Endothelial cell of umbilical vein (primary cell): ENCODE measurements around the gene KRTAP20-4. TPM values are rescaled to one million over a fixed set of nuclear protein-coding genes. Genes with fewer than 3 reads are reported as not detected.

Experiments used
- BruUV-seq: library from RNA; stranded (reverse); fragments of 400-500 nt; replicated peaks from 2 replicates; lab custom pipeline; 2021; lab: Mats Ljungman, UMichigan
- CTCF ChIA-PET: fragments of 300-600, 350-600 bp; sonication (Branson Sonifier 250); formaldehyde crosslinking; loops from one replicate; lab custom pipeline; 2021; ENCODE audit warnings: antibody characterized with exemption, inconsistent platforms; lab: Charles Lee
- POLR2A ChIA-PET: fragments of 300-600, 350-600 bp; sonication (Branson Sonifier 250); formaldehyde crosslinking; loops from one replicate; lab custom pipeline; 2021; ENCODE audit warnings: antibody characterized with exemption, inconsistent platforms; lab: Charles Lee
- DNase-seq: peaks from one replicate; pipeline ENCODE4 v3.0.0-alpha.2; 2011; ENCODE audit warnings: low read depth, low spot score
- FAIRE-seq: peaks from 2 replicates; lab custom pipeline; 2011; peaks lifted over from hg19 to GRCh38; lab: Jason Lieb, UNC
- H2AFZ ChIP-seq: 2 replicates; pipeline ENCODE4 v1.6.0; 2012; ENCODE audit warnings: low read depth, low read length, control low read depth, inconsistent platforms
- H3K27ac ChIP-seq: 2 replicates; pipeline ENCODE4 v1.5.1; 2011; ENCODE audit warnings: low read depth, mild to moderate bottlenecking, control low read depth, low read length, moderate library complexity; ENCODE audit not compliant: insufficient read depth
- H3K27me3 ChIP-seq, 2 experiments: 2 replicates each; pipeline versions ENCODE4 v1.6.0 to v1.6.1; 2011; ENCODE audit warnings: low read length in 2 of 2, mixed read lengths in 1 of 2; ENCODE audit not compliant: control insufficient read depth in 2 of 2, insufficient read depth in 2 of 2
- H3K36me3 ChIP-seq, 2 experiments: 2 replicates in 1 of 2; 3 replicates in 1 of 2; pipeline ENCODE4 v1.5.1; 2011; ENCODE audit warnings: low read length in 2 of 2, mild to moderate bottlenecking in 1 of 2, moderate library complexity in 1 of 2; ENCODE audit not compliant: control insufficient read depth in 2 of 2, insufficient read depth in 2 of 2; ENCODE audit errors: extremely low read depth in 1 of 2
- H3K4me1 ChIP-seq: 3 replicates; pipeline ENCODE4 v1.5.1; 2011; ENCODE audit warnings: mild to moderate bottlenecking, low read length; ENCODE audit not compliant: control insufficient read depth, insufficient read depth; ENCODE audit errors: extremely low read depth
- H3K4me2 ChIP-seq: 2 replicates; pipeline ENCODE4 v1.6.1; 2011; ENCODE audit warnings: low read length, control low read depth, mixed read lengths; ENCODE audit not compliant: insufficient read depth
- H3K4me3 ChIP-seq, 3 experiments: fragments of 200-600 bp in 1 of 3; sonication (generic), shearing (Covaris generic) in 1 of 3; replicated peaks in 1 of 3; 2 replicates each; pipeline ENCODE4 v1.5.1; 2011 to 2016; ENCODE audit warnings: control low read depth in 3 of 3, low read length in 3 of 3, mild to moderate bottlenecking in 2 of 3, inconsistent platforms in 1 of 3, low read depth in 1 of 3, moderate library complexity in 1 of 3; ENCODE audit not compliant: insufficient read depth in 1 of 3
- H3K79me2 ChIP-seq: 2 replicates; pipeline ENCODE4 v1.6.0; 2012; ENCODE audit warnings: low read length, inconsistent platforms; ENCODE audit not compliant: control insufficient read depth, insufficient read depth
- H3K9ac ChIP-seq: replicated peaks from 2 replicates; pipeline ENCODE3; 2011; ENCODE audit warnings: low read length, control low read depth; ENCODE audit not compliant: insufficient read depth; ENCODE audit errors: extremely low read depth
- H3K9me1 ChIP-seq: replicated peaks from 3 replicates; pipeline ENCODE4 v1.6.0; 2011; ENCODE audit warnings: mild to moderate bottlenecking, low read length; ENCODE audit not compliant: control insufficient read depth, insufficient read depth; ENCODE audit errors: extremely low read depth
- H3K9me3 ChIP-seq: replicated peaks from 2 replicates; pipeline ENCODE4 v1.5.1; 2012; ENCODE audit warnings: low read length, inconsistent platforms; ENCODE audit not compliant: control insufficient read depth, insufficient read depth
- H4K20me1 ChIP-seq: replicated peaks from 2 replicates; pipeline ENCODE3; 2011; ENCODE audit warnings: mild to moderate bottlenecking, low read length; ENCODE audit not compliant: control insufficient read depth, insufficient read depth; ENCODE audit errors: extremely low read depth
- EZH2 ChIP-seq: IDR thresholded peaks from 2 replicates; pipeline ENCODE4 v1.6.1; 2012; ENCODE audit warnings: borderline replicate concordance, low read depth, mild to moderate bottlenecking, moderate library complexity, low read length, inconsistent platforms; ENCODE audit not compliant: severe bottlenecking
- FOS ChIP-seq: IDR thresholded peaks from 2 replicates; pipeline ENCODE4 v1.6.1; 2011; ENCODE audit warnings: mild to moderate bottlenecking, low read length, moderate library complexity, borderline replicate concordance; ENCODE audit not compliant: insufficient read depth
- GATA2 ChIP-seq: IDR thresholded peaks from 2 replicates; pipeline ENCODE4 v1.7.0; 2011; ENCODE audit warnings: low read depth, mild to moderate bottlenecking, moderate library complexity, mixed read lengths, low read length; ENCODE audit not compliant: insufficient read length, insufficient read depth
- JUN ChIP-seq: IDR thresholded peaks from 2 replicates; pipeline ENCODE4 v1.6.1; 2011; ENCODE audit warnings: borderline replicate concordance, low read depth; ENCODE audit not compliant: insufficient read length, insufficient read depth
- MAX ChIP-seq: IDR thresholded peaks from 2 replicates; pipeline ENCODE4 v1.6.1; 2011; ENCODE audit not compliant: insufficient read depth, insufficient read length
- MYC ChIP-seq: IDR thresholded peaks from one replicate; pipeline ENCODE4 v1.6.1; 2011; ENCODE audit warnings: mild to moderate bottlenecking, low read depth, low read length
- POLR2A ChIP-seq: IDR thresholded peaks from 2 replicates; pipeline ENCODE4 v1.6.1; 2012; ENCODE audit warnings: low read depth, mild to moderate bottlenecking, control low read depth, low read length
- POLR2AphosphoS5 ChIP-seq: IDR thresholded peaks from 2 replicates; pipeline ENCODE4 v1.6.1; 2012; ENCODE audit warnings: low read depth, mild to moderate bottlenecking, control low read depth, low read length, moderate library complexity; ENCODE audit not compliant: insufficient read depth
- dilution Hi-C: fragments of 300-500 bp; cut with MboI; formaldehyde crosslinking; loops from one replicate; pipeline ENCODE4 v1.15.0; 2019; ENCODE audit warnings: low sequenced_read_pairs; ENCODE audit not compliant: extremely low pct_ligation_motif_present
- intact Hi-C: fragments of 100-400 bp; cut with micrococcal nuclease; formaldehyde crosslinking; loops from one replicate; pipeline ENCODE4 v1.10.0; 2022
- polyA plus RNA-seq, 4 experiments: library from polyadenylated mRNA; depleted of rRNA in 3 of 4; stranded (reverse) in 3 of 4; unstranded in 1 of 4; fragments of >200 nt; gene quantifications; 2 replicates each; pipeline versions ENCODE4 v1.2.1 to v1.2.3, GENCODE V29; 2011 to 2012; ENCODE audit warnings: missing spikeins in 1 of 4
- small RNA-seq: library from RNA; depleted of rRNA; stranded (forward); fragments of <200 nt; gene quantifications from one replicate; pipeline ENCODE3, GENCODE V24; 2012; ENCODE audit warnings: low replicate concordance, low read depth; ENCODE audit not compliant: insufficient read depth, insufficient read length
- total RNA-seq: library from RNA; stranded (reverse); gene quantifications from 2 replicates; pipeline ENCODE4 v1.2.3, GENCODE V29; 2021
- TF ChIP-seq, protein P1 (sequence below), 2 donors: IDR thresholded peaks; 1 replicate in 1 of 2; 2 replicates in 1 of 2; pipeline ENCODE4 v1.5.1; 2011; ENCODE audit warnings: low read length in 2 of 2, mild to moderate bottlenecking in 2 of 2, moderate library complexity in 2 of 2, control low read depth in 1 of 2, inconsistent platforms in 1 of 2, low read depth in 1 of 2; ENCODE audit not compliant: insufficient read depth in 1 of 2; ENCODE audit errors: extremely low read depth in 1 of 2

The KRTAP20-4 gene
- total and polyA plus RNA-seq, 2 donors (not counting 3 experiments of a cell fraction or from before 2014, with no cell fraction given) = not detected

GRCh38 chr21:30668776-30669175, 48.3 kb downstream of the KRTAP20-4 start:
- H3K9ac ChIP-seq = no peak overlapping the region
- BruUV-seq = no TSS peak
- no peak for TF ChIP-seq POLR2A
- no peak for TF ChIP-seq MAX
- TF ChIP-seq FOS = no peak
- TF ChIP-seq EZH2 = no peak
- no peak for TF ChIP-seq POLR2AphosphoS5
- TF ChIP-seq, protein P1, sequence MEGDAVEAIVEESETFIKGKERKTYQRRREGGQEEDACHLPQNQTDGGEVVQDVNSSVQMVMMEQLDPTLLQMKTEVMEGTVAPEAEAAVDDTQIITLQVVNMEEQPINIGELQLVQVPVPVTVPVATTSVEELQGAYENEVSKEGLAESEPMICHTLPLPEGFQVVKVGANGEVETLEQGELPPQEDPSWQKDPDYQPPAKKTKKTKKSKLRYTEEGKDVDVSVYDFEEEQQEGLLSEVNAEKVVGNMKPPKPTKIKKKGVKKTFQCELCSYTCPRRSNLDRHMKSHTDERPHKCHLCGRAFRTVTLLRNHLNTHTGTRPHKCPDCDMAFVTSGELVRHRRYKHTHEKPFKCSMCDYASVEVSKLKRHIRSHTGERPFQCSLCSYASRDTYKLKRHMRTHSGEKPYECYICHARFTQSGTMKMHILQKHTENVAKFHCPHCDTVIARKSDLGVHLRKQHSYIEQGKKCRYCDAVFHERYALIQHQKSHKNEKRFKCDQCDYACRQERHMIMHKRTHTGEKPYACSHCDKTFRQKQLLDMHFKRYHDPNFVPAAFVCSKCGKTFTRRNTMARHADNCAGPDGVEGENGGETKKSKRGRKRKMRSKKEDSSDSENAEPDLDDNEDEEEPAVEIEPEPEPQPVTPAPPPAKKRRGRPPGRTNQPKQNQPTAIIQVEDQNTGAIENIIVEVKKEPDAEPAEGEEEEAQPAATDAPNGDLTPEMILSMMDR (IDR thresholded peaks at IDR 0.05; ENCODE audit: extremely low read depth in 1 of 2, insufficient read depth in 1 of 2, low read depth in 1 of 2, low read length in 2 of 2) = no peak
- TF ChIP-seq MYC = no peak
- no peak for TF ChIP-seq JUN
- TF ChIP-seq GATA2 = no peak
- no peaks in the 10 kb centered on the region for H3K9me1 ChIP-seq
- no peaks in the 10 kb centered on the region for H4K20me1 ChIP-seq
- no peak overlapping the region for H3K27ac ChIP-seq
- no peak overlapping the region for H3K4me3 ChIP-seq
- no peaks in the 10 kb centered on the region for H3K36me3 ChIP-seq
- no peak for DNase-seq
- no peaks in the 10 kb centered on the region for H3K79me2 ChIP-seq
- dilution Hi-C loops (no loop called here), intact Hi-C loops (no loop called here)
- FAIRE-seq = no peak
- no peak overlapping the region for H3K4me2 ChIP-seq
- POLR2A ChIA-PET = no interaction called here
- no peaks in the 10 kb centered on the region for H3K4me1 ChIP-seq
- H3K27me3 ChIP-seq = no peaks in the 10 kb centered on the region
- CTCF ChIA-PET = no interaction called here
- no peak overlapping the region for H2AFZ ChIP-seq
- H3K9me3 ChIP-seq = peaks cover 6% of the 10 kb centered on the region

Small RNAs within 50 kb of the gene (small RNA-seq; reads per million reads assigned to genes)
- gene KRTAP20-1 (not detected), gene KRTAP20-3 (not detected), gene KRTAP20-4 (not detected), gene KRTAP22-1 (not detected), gene KRTAP22-2 (not detected)

Other genes with a start within 250 kb of the KRTAP20-4 start
- gene KRTAP13-2, start 248.4 kb upstream of the KRTAP20-4 start, total RNA-seq = not detected in 2 replicates
- gene KRTAP13-2, start 248.4 kb upstream of the KRTAP20-4 start, polyA plus RNA-seq = not detected in 2 replicates
- not detected in 2 replicates for gene KRTAP13-1, start 224.6 kb upstream of the KRTAP20-4 start, total RNA-seq
- not detected in 2 replicates for gene KRTAP13-1, start 224.6 kb upstream of the KRTAP20-4 start, polyA plus RNA-seq
- gene KRTAP13-3, start 194.7 kb upstream of the KRTAP20-4 start, total RNA-seq = not detected in 2 replicates
- not detected in 2 replicates for gene KRTAP13-3, start 194.7 kb upstream of the KRTAP20-4 start, polyA plus RNA-seq
- not detected in 2 replicates for gene KRTAP13-4, start 190.4 kb upstream of the KRTAP20-4 start, total RNA-seq
- not detected in 2 replicates for gene KRTAP13-4, start 190.4 kb upstream of the KRTAP20-4 start, polyA plus RNA-seq
- not detected in 2 replicates for gene KRTAP15-1, start 180.4 kb upstream of the KRTAP20-4 start, total RNA-seq
- gene KRTAP15-1, start 180.4 kb upstream of the KRTAP20-4 start, polyA plus RNA-seq = not detected in 2 replicates
- gene KRTAP19-1, start 140.3 kb upstream of the KRTAP20-4 start, total RNA-seq = not detected in 2 replicates
- not detected in 2 replicates for gene KRTAP19-1, start 140.3 kb upstream of the KRTAP20-4 start, polyA plus RNA-seq
- gene KRTAP19-2, start 133.2 kb upstream of the KRTAP20-4 start, total RNA-seq = not detected in 2 replicates
- gene KRTAP19-2, start 133.2 kb upstream of the KRTAP20-4 start, polyA plus RNA-seq = not detected in 2 replicates
- not detected in 2 replicates for gene KRTAP19-3, start 128.6 kb upstream of the KRTAP20-4 start, total RNA-seq
- not detected in 2 replicates for gene KRTAP19-3, start 128.6 kb upstream of the KRTAP20-4 start, polyA plus RNA-seq
- gene KRTAP19-4, start 123.5 kb upstream of the KRTAP20-4 start, total RNA-seq = not detected in 2 replicates
- not detected in 2 replicates for gene KRTAP19-4, start 123.5 kb upstream of the KRTAP20-4 start, polyA plus RNA-seq
- gene KRTAP19-5, start 118.5 kb upstream of the KRTAP20-4 start, total RNA-seq = not detected in 2 replicates
- not detected in 2 replicates for gene KRTAP19-5, start 118.5 kb upstream of the KRTAP20-4 start, polyA plus RNA-seq
- gene KRTAP19-6, start 78.8 kb upstream of the KRTAP20-4 start, total RNA-seq = not detected in 2 replicates
- gene KRTAP19-6, start 78.8 kb upstream of the KRTAP20-4 start, polyA plus RNA-seq = not detected in 2 replicates
- gene KRTAP19-7, start 59.3 kb upstream of the KRTAP20-4 start, total RNA-seq = not detected in 2 replicates
- gene KRTAP19-7, start 59.3 kb upstream of the KRTAP20-4 start, polyA plus RNA-seq = not detected in 2 replicates
- gene KRTAP22-2, start 30.2 kb upstream of the KRTAP20-4 start, total RNA-seq = not detected in 2 replicates
- not detected in 2 replicates for gene KRTAP22-2, start 30.2 kb upstream of the KRTAP20-4 start, polyA plus RNA-seq
- gene KRTAP6-3, start 28.2 kb upstream of the KRTAP20-4 start, total RNA-seq = not detected in 2 replicates
- gene KRTAP6-3, start 28.2 kb upstream of the KRTAP20-4 start, polyA plus RNA-seq = not detected in 2 replicates
- gene KRTAP6-2, start 21.7 kb upstream of the KRTAP20-4 start, total RNA-seq = not detected in 2 replicates
- gene KRTAP6-2, start 21.7 kb upstream of the KRTAP20-4 start, polyA plus RNA-seq = not detected in 2 replicates
- gene KRTAP22-1, start 19.5 kb upstream of the KRTAP20-4 start, total RNA-seq = not detected in 2 replicates
- not detected in 2 replicates for gene KRTAP22-1, start 19.5 kb upstream of the KRTAP20-4 start, polyA plus RNA-seq
- not detected in 2 replicates for gene KRTAP6-1, start 6.7 kb upstream of the KRTAP20-4 start, total RNA-seq
- not detected in 2 replicates for gene KRTAP6-1, start 6.7 kb upstream of the KRTAP20-4 start, polyA plus RNA-seq
- gene KRTAP20-1, start 4.2 kb upstream of the KRTAP20-4 start, total RNA-seq = not detected in 2 replicates
- not detected in 2 replicates for gene KRTAP20-1, start 4.2 kb upstream of the KRTAP20-4 start, polyA plus RNA-seq
- gene KRTAP20-2, start 14.6 kb downstream of the KRTAP20-4 start, total RNA-seq = not detected in 2 replicates
- gene KRTAP20-2, start 14.6 kb downstream of the KRTAP20-4 start, polyA plus RNA-seq = not detected in 2 replicates
- not detected in 2 replicates for gene KRTAP20-3, start 22.2 kb downstream of the KRTAP20-4 start, total RNA-seq
- gene KRTAP20-3, start 22.2 kb downstream of the KRTAP20-4 start, polyA plus RNA-seq = not detected in 2 replicates
- gene KRTAP21-3, start 98.2 kb downstream of the KRTAP20-4 start, total RNA-seq = not detected in 2 replicates
- not detected in 2 replicates for gene KRTAP21-3, start 98.2 kb downstream of the KRTAP20-4 start, polyA plus RNA-seq
- gene KRTAP21-2, start 126.6 kb downstream of the KRTAP20-4 start, total RNA-seq = not detected in 2 replicates
- not detected in 2 replicates for gene KRTAP21-2, start 126.6 kb downstream of the KRTAP20-4 start, polyA plus RNA-seq
- gene KRTAP21-1, start 134.8 kb downstream of the KRTAP20-4 start, total RNA-seq = not detected in 2 replicates
- gene KRTAP21-1, start 134.8 kb downstream of the KRTAP20-4 start, polyA plus RNA-seq = not detected in 2 replicates
- gene KRTAP8-1, start 192.6 kb downstream of the KRTAP20-4 start, total RNA-seq = not detected in 2 replicates
- gene KRTAP8-1, start 192.6 kb downstream of the KRTAP20-4 start, polyA plus RNA-seq = not detected in 2 replicates
- gene KRTAP7-1, start 209.1 kb downstream of the KRTAP20-4 start, total RNA-seq = not detected in 2 replicates
- gene KRTAP7-1, start 209.1 kb downstream of the KRTAP20-4 start, polyA plus RNA-seq = not detected in 2 replicates